Gastroesophageal sphincter (tissue), 4 donors: ENCODE data around the gene SYNPO. TPM values are rescaled to one million over a fixed set of nuclear protein-coding genes. Genes with fewer than 3 reads are reported as not detected.

Source experiments
- ATAC-seq: fragments of 150-250 bp; one replicate; pipeline ENCODE4 v1.9.1; 2016; ENCODE audit warnings: mild to moderate bottlenecking, moderate library complexity
- H3K27ac ChIP-seq, 4 donors: fragments of 200-600 bp; sonication (generic) in 3 of 4; 1 replicate in 3 of 4; 2 replicates in 1 of 4; pipeline ENCODE4 v1.5.1; 2016 to 2019
- H3K27me3 ChIP-seq: fragments of 200-600 bp; sonication (generic); one replicate; pipeline ENCODE4 v1.5.1; 2019
- H3K36me3 ChIP-seq, 2 donors: fragments of 200-600 bp; sonication (generic); one replicate each; pipeline ENCODE4 v1.5.1; 2019; ENCODE audit warnings: control low read depth in 1 of 2
- H3K4me1 ChIP-seq, 3 donors: fragments of 200-600 bp; sonication (generic); 1 replicate in 2 of 3; 2 replicates in 1 of 3; pipeline ENCODE4 v1.5.1; 2016 to 2019; ENCODE audit warnings: control low read depth in 2 of 3
- H3K4me3 ChIP-seq, 2 donors: fragments of 200-600 bp; sonication (generic); one replicate each; pipeline ENCODE4 v1.5.1; 2019; ENCODE audit warnings: mild to moderate bottlenecking in 1 of 2, moderate library complexity in 1 of 2
- H3K9me3 ChIP-seq, 3 donors: fragments of 200-600 bp; sonication (generic); one replicate each; pipeline ENCODE4 v1.5.1; 2017 to 2019; ENCODE audit warnings: control low read depth in 2 of 3
- CTCF ChIP-seq, 4 experiments: fragments of 200-600 bp in 2 of 4; fragments of 450-650 bp in 2 of 4; sonication (generic) in 1 of 4; IDR thresholded peaks; one replicate each; pipeline ENCODE4 v1.5.1; 2017 to 2019; ENCODE audit warnings: antibody characterized with exemption in 4 of 4, mild to moderate bottlenecking in 2 of 4, moderate library complexity in 2 of 4
- EP300 ChIP-seq: sonication (generic); formaldehyde crosslinking; IDR thresholded peaks from one replicate; pipeline ENCODE4 v1.6.1; 2017; ENCODE audit warnings: antibody characterized with exemption, mild to moderate bottlenecking
- POLR2A ChIP-seq, 2 donors: fragments of 450-650 bp; IDR thresholded peaks; one replicate each; pipeline ENCODE4 v1.6.1; 2017; ENCODE audit warnings: antibody characterized with exemption in 2 of 2, mild to moderate bottlenecking in 2 of 2, moderate library complexity in 1 of 2
- POLR2AphosphoS5 ChIP-seq: sonication (generic); formaldehyde crosslinking; IDR thresholded peaks from one replicate; pipeline ENCODE4 v1.6.1; 2017; ENCODE audit warnings: antibody characterized with exemption
- WGBS, 2 donors: methylation state at CpG; one replicate each; pipeline ENCODE4 v1.1.5; 2018; ENCODE audit warnings: low coverage in 1 of 2; 5-methylcytosine and 5-hydroxymethylcytosine counted together
- total RNA-seq, 4 donors: library from RNA; depleted of rRNA; stranded (reverse); fragments of >200 nt; gene quantifications; one replicate each; pipeline ENCODE4 v1.1.0, GENCODE V29; 2016

Gene SYNPO
- total RNA-seq, 4 donors from 2014 or later, result 31.6 to 50.5 (median 37.4) TPM

GRCh38 chr5:150599281-150599680 is 41.2 kb upstream of the SYNPO start:
- no peak overlapping the region for H3K4me3 ChIP-seq
- no peak for TF ChIP-seq POLR2AphosphoS5
- TF ChIP-seq CTCF (IDR thresholded peaks at IDR 0.05), result no peak
- no peak for TF ChIP-seq EP300
- no peak for TF ChIP-seq POLR2A (IDR thresholded peaks at IDR 0.05)

GRCh38 chr5:150599917-150600511 is 40.4 kb upstream of the SYNPO start:
- Histone ChIP-seq H3K4me1 (peaks cover 0 to 28% (median 10%) of the 10 kb centered on the region in 3 donors), H3K27me3 (no peaks in the 10 kb centered on the region), H3K36me3 (no peaks in the 10 kb centered on the region), H3K4me3 (no peak overlapping the region), H3K27ac (peak overlapping the region in 3 of 4 donors; percentile 37 to 70 (median 46)), H3K9me3 (no peaks in the 10 kb centered on the region)
- WGBS, 2 donors, result 29% methylated on average over 4 of the region's 11 CpGs; no CpG with 5 or more reads in 1 of the 2 donors
- ATAC-seq, result peak; percentile 46
- TF ChIP-seq EP300 (no peak), CTCF (IDR thresholded peaks at IDR 0.05) (no peak), POLR2AphosphoS5 (no peak), POLR2A (IDR thresholded peaks at IDR 0.05) (no peak)

More at GRCh38 chr5:150599281-150599680, 41.2 kb upstream of the SYNPO start:
- H3K9me3 ChIP-seq, result no peaks in the 10 kb centered on the region
- no peaks in the 10 kb centered on the region for H3K27me3 ChIP-seq
- no peaks in the 10 kb centered on the region for H3K36me3 ChIP-seq
- H3K27ac ChIP-seq, result peak overlapping the region in 1 of 4 donors; percentile 70
- WGBS, 2 donors, result 92% methylated on average over 2 of the region's 5 CpGs; no CpG with 5 or more reads in 1 of the 2 donors
- ATAC-seq, result no peak
- H3K4me1 ChIP-seq, result peaks cover 0 to 34% (median 10%) of the 10 kb centered on the region in 3 donors

GRCh38 chr5:150600616-150601490 is 39.6 kb upstream of the SYNPO start:
- Histone ChIP-seq H3K27ac (peak overlapping the region in 3 of 4 donors; percentile 46 to 70 (median 51)), H3K4me3 (peak overlapping the region in 1 of 2 donors; percentile 13), H3K36me3 (no peaks in the 10 kb centered on the region), H3K27me3 (no peaks in the 10 kb centered on the region), H3K9me3 (no peaks in the 10 kb centered on the region), H3K4me1 (peaks cover 0 to 24% (median 10%) of the 10 kb centered on the region in 3 donors)
- ATAC-seq, result no peak
- TF ChIP-seq CTCF (IDR thresholded peaks at IDR 0.05), result no peak
- no peak for TF ChIP-seq EP300
- TF ChIP-seq POLR2AphosphoS5, result no peak
- no peak for TF ChIP-seq POLR2A (IDR thresholded peaks at IDR 0.05)
- 42 to 56% methylated on average over 4 to 6 of the region's 25 CpGs for WGBS, 2 donors

GRCh38 chr5:150601491-150602345 is 38.7 kb upstream of the SYNPO start:
- Histone ChIP-seq H3K27ac (peak overlapping the region in 3 of 4 donors; percentile 46 to 70 (median 51)), H3K4me1 (peaks cover 0 to 24% (median 10%) of the 10 kb centered on the region in 3 donors), H3K9me3 (no peaks in the 10 kb centered on the region), H3K4me3 (peak overlapping the region in 1 of 2 donors; percentile 13), H3K36me3 (no peaks in the 10 kb centered on the region), H3K27me3 (no peaks in the 10 kb centered on the region)
- ATAC-seq, result no peak
- 62 to 82% methylated on average over 3 to 7 of the region's 16 CpGs for WGBS, 2 donors
- TF ChIP-seq EP300 (no peak), POLR2A (IDR thresholded peaks at IDR 0.05) (no peak), POLR2AphosphoS5 (no peak), CTCF (IDR thresholded peaks at IDR 0.05) (no peak)
